CD4-positive, alpha-beta T cell treated with Interleukin-6 at 100 ng/mL for 8 hours (primary cell): Measurements from ENCODE around the gene KRT1.

ENCODE experiments used
- DNase-seq: peaks from one replicate; pipeline ENCODE4 v3.0.0-alpha.2; 2020; ENCODE audit warnings: mixed read lengths, low spot score

Gene KRT1

DNA sequence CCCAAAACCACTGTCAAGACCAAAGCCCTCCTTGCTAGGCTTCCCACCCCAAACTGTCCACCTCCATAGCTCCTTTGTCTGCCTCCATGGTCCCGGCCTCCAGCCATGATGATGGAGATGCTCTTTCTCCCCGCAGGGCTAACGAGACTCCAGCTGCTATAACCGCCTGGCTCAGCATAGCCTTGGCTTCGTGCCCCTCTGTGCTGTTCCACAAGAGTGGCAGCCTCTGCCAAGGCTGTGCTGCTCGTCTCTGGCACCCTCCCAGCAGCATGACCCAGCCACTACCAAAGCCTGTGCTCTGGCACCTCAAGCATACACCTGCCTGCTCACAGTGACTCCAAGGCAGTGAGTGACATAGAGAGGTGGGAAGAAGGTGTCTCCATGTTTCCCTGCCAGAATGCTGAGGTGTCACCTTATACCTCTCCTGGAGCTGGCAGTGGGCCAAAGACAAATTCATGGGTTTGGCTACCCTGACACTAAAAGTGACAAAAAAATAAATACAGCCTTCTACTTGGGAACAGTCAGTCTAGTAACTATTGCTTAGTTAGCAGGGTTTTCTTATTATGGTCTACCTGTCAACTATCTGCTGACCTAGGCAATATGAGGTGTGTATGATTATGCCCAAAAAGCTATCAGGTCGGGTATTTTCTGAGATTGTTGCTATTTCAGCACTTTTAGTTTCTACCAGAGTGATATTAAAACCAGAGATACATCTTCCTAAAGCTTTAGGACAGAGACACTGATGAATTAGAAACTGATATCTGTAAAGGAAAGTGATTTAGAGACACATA is 45.7 kb downstream of the KRT1 start:
- no peak for DNase-seq

DNA sequence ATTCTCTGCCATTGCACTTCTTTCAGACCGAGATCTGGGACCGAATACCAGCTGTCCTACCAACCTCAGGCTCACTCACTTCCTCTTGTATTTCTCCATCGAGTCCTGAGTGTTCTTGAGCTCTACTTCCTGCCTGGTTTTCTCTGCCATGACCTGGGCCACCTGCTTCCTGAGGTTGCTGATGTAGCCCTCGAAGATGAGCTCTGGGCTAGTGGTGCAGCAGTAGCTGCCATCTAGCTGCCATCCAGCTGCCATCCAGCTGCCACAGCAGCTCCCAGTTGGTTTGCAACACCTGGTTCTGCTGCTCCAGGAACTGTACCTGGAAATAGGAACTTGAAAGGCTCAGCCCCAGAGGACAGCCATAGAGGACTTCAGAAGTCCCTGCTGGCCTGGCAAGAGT is 46.8 kb downstream of the KRT1 start:
- peak; percentile 55 for DNase-seq

DNA sequence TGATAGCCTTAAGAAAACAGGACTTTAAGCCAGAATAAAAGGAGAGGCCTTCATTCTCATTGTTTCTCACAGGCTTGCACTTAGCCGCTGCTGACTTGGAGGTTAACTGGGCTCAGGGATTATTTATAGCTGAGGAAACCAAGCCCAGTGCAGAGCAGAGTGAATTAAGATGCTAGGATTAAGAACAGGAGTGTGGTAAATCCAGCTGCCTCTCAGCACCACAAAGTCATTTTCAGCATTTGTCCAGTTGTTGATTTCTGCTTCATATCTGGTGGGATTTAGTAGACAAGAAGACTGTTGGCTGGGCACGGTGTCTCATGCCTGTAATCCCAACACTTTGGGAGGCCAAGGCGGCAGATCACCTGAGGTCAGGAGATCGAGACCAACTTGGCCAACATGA is 47.6 kb downstream of the KRT1 start:
- DNase-seq: no peak

DNA sequence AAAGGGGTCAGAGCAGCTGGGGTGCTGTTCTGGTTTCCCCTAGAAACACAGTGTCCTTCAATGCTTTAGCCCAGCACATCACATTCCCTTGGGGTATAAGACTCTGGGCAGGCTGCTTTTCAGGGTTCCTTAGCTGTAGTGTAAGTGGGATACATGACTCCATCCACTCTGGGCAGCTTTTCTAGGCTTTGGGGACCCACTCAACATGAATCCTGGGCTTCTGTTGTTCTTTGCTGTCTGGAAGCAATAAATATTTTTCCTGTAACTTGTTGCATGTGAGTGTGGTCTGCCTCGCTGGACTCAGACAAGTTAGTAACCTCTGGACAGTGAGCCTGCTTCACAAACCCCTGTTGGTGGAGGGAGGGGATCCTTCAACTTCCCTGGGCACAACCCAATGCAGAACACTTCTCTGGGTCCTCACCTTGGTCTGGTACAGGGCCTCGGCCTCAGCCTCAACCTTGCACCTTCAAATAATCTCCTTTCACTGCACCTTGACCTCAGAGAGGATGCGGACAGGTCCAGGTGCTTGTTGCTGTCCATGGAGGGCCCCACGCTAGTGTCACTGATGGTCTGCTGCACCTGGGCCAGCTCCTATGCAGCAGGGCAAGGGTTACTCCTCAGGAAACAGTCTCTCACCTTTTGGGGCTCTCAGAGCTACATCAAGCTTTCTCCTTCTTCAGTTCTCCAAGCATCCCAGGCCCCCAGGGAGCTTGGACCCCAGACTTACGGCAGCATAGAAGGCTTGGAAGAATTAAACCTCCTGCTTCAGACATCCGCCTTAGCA is 48.3 kb downstream of the KRT1 start:
- DNase-seq: no peak

DNA sequence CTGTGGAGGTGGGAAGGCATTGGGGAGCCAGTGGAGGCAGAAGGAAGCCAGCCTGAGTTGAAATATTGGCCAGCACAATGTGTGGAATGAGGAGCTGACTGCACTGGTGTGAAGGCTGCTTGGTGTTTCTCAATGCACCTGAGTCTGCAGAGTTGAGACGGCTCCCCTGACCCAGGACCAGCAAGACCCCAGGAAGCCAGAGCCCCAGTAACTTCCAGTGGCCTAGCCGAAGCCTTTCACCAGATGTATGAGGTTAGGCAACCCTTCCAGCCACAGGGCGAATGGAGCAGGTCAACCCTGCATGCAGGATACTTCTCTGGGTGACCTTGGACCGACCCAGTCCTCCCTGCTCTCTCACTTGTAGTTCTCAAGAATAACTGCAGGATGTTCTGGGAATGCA is 48.9 kb downstream of the KRT1 start:
- DNase-seq: no peak

DNA sequence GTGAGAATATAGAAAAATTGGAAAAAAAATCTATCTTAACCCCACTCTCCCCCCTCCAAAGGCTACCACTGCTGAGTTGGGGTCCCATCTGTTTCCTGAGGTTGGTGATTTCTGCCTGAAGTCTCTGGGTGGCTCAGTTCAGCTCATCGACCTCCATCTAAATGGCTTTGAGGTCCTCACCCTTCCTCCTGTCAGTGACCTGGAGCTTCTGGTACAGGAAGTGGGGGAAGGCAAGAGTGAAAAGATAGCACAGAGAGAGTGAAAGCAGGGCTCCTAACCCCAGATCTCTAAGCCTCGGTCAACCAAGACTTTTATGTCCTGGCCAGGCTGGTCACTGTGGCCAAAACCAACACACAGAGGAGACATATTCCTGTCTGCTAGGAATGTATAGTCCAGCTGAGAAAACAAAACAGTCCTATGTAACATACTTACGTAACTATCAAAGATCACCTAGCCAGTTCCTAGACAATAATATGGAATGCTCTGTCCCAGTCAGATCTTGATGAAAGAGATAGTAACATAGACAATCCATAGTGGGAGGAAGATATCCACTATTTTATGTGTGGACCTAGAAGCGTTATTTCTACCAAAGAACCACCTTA is 49.5 kb downstream of the KRT1 start:
- DNase-seq: peak; percentile 16

DNA sequence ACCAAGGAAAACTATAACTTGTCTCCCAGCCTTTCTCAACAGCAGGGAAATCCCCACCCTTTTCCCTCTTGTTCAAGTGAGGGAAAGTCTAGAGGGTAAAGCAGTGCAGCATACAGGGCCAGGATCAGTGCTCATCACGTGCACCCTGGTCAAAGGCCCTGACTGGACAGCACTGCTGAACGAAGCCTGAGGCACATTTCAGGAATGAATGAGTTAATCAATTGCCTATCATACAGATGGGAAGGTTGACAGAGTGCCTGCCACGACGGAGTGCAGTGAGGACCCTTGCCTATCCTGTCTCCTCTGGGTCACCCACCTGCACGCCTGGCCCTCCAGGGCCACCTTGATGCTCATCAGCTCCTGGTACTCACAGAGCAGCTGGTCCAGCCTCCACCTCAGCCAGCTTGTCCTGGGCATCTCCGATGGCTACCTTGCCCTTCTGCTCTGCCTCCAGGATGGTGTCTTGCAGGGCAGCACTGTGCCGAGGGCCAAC is 50.2 kb downstream of the KRT1 start:
- DNase-seq: no peak

DNA sequence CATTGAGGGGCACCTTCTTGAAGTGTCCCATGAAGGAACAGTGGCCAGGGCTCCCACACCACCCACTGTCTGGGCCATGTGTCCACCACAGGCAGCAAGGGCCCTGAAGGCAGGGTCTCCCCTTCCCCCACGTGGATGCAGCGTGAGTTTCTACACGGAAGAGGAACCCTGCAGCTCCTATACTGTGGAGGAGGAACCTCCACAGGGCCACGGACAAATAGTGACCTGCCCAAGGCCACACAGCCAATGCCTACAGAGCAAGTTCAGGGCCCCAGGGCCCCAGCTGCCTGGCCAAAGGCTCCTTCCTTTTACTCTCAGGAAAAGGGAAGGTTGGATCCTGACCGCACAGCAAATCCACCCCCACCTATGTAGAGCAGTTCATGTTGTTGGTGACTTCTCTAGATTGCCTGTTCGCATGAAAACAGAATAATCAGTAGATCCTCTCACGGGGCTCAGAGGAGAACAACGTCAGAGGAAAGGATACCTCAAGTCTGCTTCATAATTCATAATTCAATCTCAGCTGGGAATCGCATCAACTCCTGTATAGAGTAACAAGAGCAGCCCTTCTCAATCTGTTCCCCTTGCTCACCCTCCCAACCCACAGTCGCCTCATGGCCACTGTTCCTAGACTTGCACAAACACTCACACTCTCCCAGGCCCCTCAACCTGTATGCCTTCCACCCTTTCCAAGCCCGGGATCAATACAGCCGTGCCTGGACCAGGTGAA is 50.8 kb downstream of the KRT1 start:
- no peak for DNase-seq

DNA sequence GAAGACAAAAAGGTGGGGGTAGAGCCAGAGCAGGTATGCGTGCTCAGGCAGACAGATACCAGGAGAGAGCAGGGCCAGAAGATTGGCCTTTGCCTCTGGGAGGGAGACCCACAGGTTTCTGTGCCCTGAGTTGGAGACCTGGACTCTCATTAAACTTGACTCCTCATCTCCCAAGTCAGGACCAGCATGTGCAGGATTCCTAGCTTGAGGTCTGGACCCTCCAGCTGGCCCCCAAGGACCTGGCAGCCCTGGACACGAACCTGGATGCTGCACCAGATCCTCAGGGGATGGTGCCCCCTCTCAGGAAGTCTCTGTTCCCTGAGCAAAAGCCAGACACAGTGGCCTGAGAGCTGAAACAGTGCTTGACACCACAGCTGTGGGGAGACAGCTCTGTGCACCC is 51.4 kb downstream of the KRT1 start:
- no peak for DNase-seq

DNA sequence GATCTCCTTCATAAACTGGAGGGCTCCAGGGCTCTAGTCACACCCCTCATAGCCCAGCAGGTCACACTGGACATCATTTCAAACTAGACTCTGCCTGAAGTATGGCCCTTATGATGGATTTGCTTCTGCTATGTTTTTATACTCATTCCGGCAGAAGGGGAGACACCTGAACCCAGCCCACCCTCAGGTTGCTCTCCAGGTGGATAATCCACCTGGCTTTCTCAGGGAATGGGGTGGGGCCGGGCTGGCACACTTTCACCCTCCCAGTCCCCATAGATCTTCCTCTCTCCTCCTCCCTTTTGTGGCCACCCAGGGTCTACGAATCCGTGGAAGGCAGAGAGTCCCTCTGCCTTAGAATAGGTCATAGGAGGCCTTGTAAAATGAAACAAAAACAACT is 52.1 kb downstream of the KRT1 start:
- no peak for DNase-seq

DNA sequence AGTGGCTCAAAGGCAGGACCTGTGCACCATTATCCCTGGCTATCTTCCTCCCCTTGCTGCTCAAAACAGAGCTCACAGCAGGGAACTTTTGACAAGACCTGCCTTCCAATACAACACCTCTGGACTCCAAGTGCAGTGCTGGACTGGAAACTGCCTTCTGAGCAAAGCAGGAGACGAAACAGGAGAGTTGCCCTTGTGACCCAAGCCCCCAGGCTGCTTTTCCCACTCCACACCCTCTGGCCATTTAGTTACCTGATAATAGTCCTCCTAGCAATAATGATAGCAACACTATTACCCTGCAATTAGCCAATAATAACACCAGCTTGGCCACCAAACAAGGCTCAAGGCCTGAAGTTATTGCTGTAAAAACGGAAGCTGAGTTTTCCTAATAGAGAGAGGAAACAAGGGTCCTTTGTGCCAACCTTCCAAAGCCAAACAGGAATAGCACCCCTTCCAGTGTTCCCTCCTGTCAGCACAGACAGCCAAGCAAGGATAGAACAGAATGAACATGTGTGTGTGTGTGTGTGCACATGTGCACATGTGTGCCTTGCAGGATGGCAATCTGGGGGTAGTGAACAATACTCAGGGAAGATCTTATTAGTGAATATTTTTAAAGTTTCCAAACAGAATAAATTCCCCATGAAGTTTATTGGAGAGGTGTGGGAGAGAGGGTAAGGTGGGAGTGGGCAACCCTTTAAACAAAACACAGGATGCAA is 52.7 kb downstream of the KRT1 start:
- DNase-seq: no peak
